HG03039 (cell line): ENCODE results near the gene MROH9.

Source experiments
- ATAC-seq: cut with Tn5 transposase; IDR thresholded peaks from one replicate; pipeline ENCODE4 v1.9.1; 2021; ENCODE audit warnings: mild to moderate bottlenecking, moderate library complexity; ENCODE audit not compliant: unreplicated experiment

The MROH9 gene

GRCh38 chr1:171081314-171081753, 146.0 kb downstream of the MROH9 start:
- ATAC-seq, result no peak

GRCh38 chr1:171081763-171082201, 146.4 kb downstream of the MROH9 start:
- ATAC-seq, result no peak

GRCh38 chr1:171082606-171083005, 147.3 kb downstream of the MROH9 start:
- no peak for ATAC-seq

GRCh38 chr1:171083222-171083621, 147.9 kb downstream of the MROH9 start:
- no peak for ATAC-seq

GRCh38 chr1:171084091-171084490, 148.8 kb downstream of the MROH9 start:
- ATAC-seq, result no peak

GRCh38 chr1:171084870-171085269, 149.5 kb downstream of the MROH9 start:
- ATAC-seq, result no peak

GRCh38 chr1:171087896-171088295, 152.6 kb downstream of the MROH9 start:
- no peak for ATAC-seq

GRCh38 chr1:171090604-171091003, 155.3 kb downstream of the MROH9 start, which contains the start of gene FMO3:
FMO3 (plus strand) TSS chr1:171090905; CDS start chr1:171092659, 1,754 bp downstream.
- no peak for ATAC-seq

- no peak for ATAC-seq
Observed at GRCh38 chr1:171103862-171104261, 168.5 kb downstream of the MROH9 start.

- no peak for ATAC-seq
Observed at GRCh38 chr1:171107262-171107940, 172.1 kb downstream of the MROH9 start.

- no peak for ATAC-seq
Observed at GRCh38 chr1:171107969-171108368, 172.6 kb downstream of the MROH9 start.

- no peak for ATAC-seq
Observed at GRCh38 chr1:171109966-171110365, 174.6 kb downstream of the MROH9 start.

GRCh38 chr1:171110621-171111326, 175.4 kb downstream of the MROH9 start:
- ATAC-seq, result no peak

- ATAC-seq, result no peak
Observed at GRCh38 chr1:171112119-171112518, 176.8 kb downstream of the MROH9 start.

GRCh38 chr1:171113382-171113781, 178.0 kb downstream of the MROH9 start:
- ATAC-seq, result no peak
